H1 (cell line): ENCODE measurements around the gene ZFP36L2. TPM values are rescaled to one million over a fixed set of nuclear protein-coding genes. Genes with fewer than 3 reads are reported as not detected.
A peak's percentile ranks its signal among the peaks of the same experiment; 100 is the strongest.

Experiments
- CREB1 ChIP-seq: IDR thresholded peaks from 2 replicates; pipeline ENCODE4 v1.6.1; 2012; ENCODE audit warnings: inconsistent platforms
- MAX ChIP-seq: IDR thresholded peaks from 2 replicates; pipeline ENCODE4 v1.6.1; 2012; ENCODE audit warnings: inconsistent platforms
- RFX5 ChIP-seq: IDR thresholded peaks from 2 replicates; pipeline ENCODE4 v1.6.1; 2011; ENCODE audit warnings: low read depth, low read length, improper control_type of control experiment, borderline replicate concordance
- RXRA ChIP-seq: IDR thresholded peaks from 2 replicates; pipeline ENCODE4 v1.6.1; 2011; ENCODE audit warnings: low read depth, mild to moderate bottlenecking, low read length, moderate library complexity; ENCODE audit not compliant: insufficient read depth
- SIN3A ChIP-seq, 2 experiments: IDR thresholded peaks in 1 of 2; conservative IDR thresholded peaks in 1 of 2; 2 replicates each; pipeline ENCODE4 v1.6.1; 2011 to 2012; ENCODE audit warnings: low read length in 2 of 2, improper control_type of control experiment in 1 of 2, low read depth in 1 of 2, mild to moderate bottlenecking in 1 of 2
- polyA plus RNA-seq, 7 experiments: library from polyadenylated mRNA; depleted of rRNA in 3 of 7; stranded (reverse) in 5 of 7; unstranded in 2 of 7; fragments of >200 nt in 5 of 7; fragments of 200-250 nt in 2 of 7; gene quantifications; 1 replicate in 5 of 7; 2 replicates in 1 of 7; 4 replicates in 1 of 7; pipeline versions ENCODE4 v1.2.1 to v1.2.3, GENCODE V29; 2011 to 2013; ENCODE audit warnings: missing spikeins in 2 of 7, mixed read lengths in 2 of 7
- total RNA-seq: library from RNA; stranded (reverse); fragmentation: NEBNext Ultra II Directional; extraction: Animal tissue kit (Norgen Biotek cat#: 25700); gene quantifications from 2 replicates; pipeline ENCODE4 v1.2.1, GENCODE V29; 2021

Gene ZFP36L2
- total and polyA plus RNA-seq, 2 of the 8 experiments (the other 6 are each of a cell fraction or from before 2014, with no cell fraction given), result 13.4 to 102 TPM

- TF ChIP-seq MAX, result peak; percentile 63
- no peak for TF ChIP-seq RFX5
- no peak for TF ChIP-seq RXRA
- peak; percentile 68 for TF ChIP-seq CREB1
- peak; percentile 93 for TF ChIP-seq SIN3A (conservative IDR thresholded peaks at IDR 0.05 in 1 of 2, IDR thresholded peaks at IDR 0.05 in 1 of 2; ENCODE audit: low read depth in 1 of 2, low read length in 2 of 2)
Observed at GRCh38 chr2:43221763-43222474, 4.5 kb downstream of the ZFP36L2 start (continued).
